K562 (cell line): ENCODE data around the gene SFMBT2.

ENCODE experiments used
- CEBPB ChIP-seq: fragments of 450-650 bp; IDR thresholded peaks from 2 replicates; pipeline ENCODE4 v1.6.1; 2016; ENCODE audit warnings: missing genetic modification characterization, missing compliant biosample characterization
- ETV6 ChIP-seq, 3 experiments: fragments of 150-350 bp in 1 of 3; sonication (generic) in 1 of 3; formaldehyde crosslinking in 1 of 3; IDR thresholded peaks; 2 replicates each; pipeline versions ENCODE4 v1.6.1 to v1.8.0; 2014 to 2022; ENCODE audit warnings: borderline replicate concordance in 2 of 3, low read depth in 2 of 3, antibody characterized with exemption in 1 of 3, low read length in 1 of 3, mild to moderate bottlenecking in 1 of 3, missing genetic modification reagents in 1 of 3
- EZH2 ChIP-seq: IDR thresholded peaks from 2 replicates; pipeline ENCODE4 v1.6.1; 2012; ENCODE audit warnings: low read depth, mild to moderate bottlenecking, inconsistent platforms, low read length, borderline replicate concordance
- FOXP1 ChIP-seq: sonication (generic); formaldehyde crosslinking; IDR thresholded peaks from 2 replicates; pipeline ENCODE4 v1.8.0; 2022; ENCODE audit warnings: mild to moderate bottlenecking, missing genetic modification reagents
- HOMEZ ChIP-seq: fragments of 250-450 bp; sonication (Bioruptor Pico); IDR thresholded peaks from 2 replicates; pipeline ENCODE4 v1.4.0; 2020; ENCODE audit warnings: mild to moderate bottlenecking, moderate library complexity
- IRF2 ChIP-seq: sonication (generic); formaldehyde crosslinking; IDR thresholded peaks from 2 replicates; pipeline ENCODE4 v1.8.1; 2022; ENCODE audit warnings: mild to moderate bottlenecking, missing genetic modification reagents
- MAZ ChIP-seq, 2 experiments: fragments of 450-650 bp in 1 of 2; sonication (generic) in 1 of 2; formaldehyde crosslinking; IDR thresholded peaks in 1 of 2; conservative IDR thresholded peaks in 1 of 2; 2 replicates each; pipeline versions ENCODE4 v1.4.0 to v1.5.0; 2020; ENCODE audit warnings: mild to moderate bottlenecking in 1 of 2, missing genetic modification reagents in 1 of 2
- NFXL1 ChIP-seq: fragments of 450-650 bp; formaldehyde crosslinking; IDR thresholded peaks from 2 replicates; pipeline ENCODE4 v1.4.0; 2021; ENCODE audit warnings: mild to moderate bottlenecking
- POLR2AphosphoS5 ChIP-seq: IDR thresholded peaks from 2 replicates; pipeline ENCODE4 v1.6.1; 2011; ENCODE audit warnings: mild to moderate bottlenecking, low read depth, low read length, moderate library complexity; ENCODE audit not compliant: control insufficient read depth, insufficient read depth
- RAD21 ChIP-seq, 2 experiments: fragments of 250-450 bp in 1 of 2; fragments of 450-650 bp in 1 of 2; sonication (Bioruptor Pico) in 1 of 2; formaldehyde crosslinking in 1 of 2; IDR thresholded peaks in 1 of 2; conservative IDR thresholded peaks in 1 of 2; 2 replicates each; pipeline versions ENCODE4 v1.4.0 to v1.8.0; 2020 to 2022; ENCODE audit warnings: mild to moderate bottlenecking in 2 of 2, moderate library complexity in 1 of 2
- REST ChIP-seq, 2 experiments: fragments of 450-650 bp; formaldehyde crosslinking in 1 of 2; IDR thresholded peaks; 2 replicates each; pipeline versions ENCODE4 v1.4.0 to v1.6.1; 2014 to 2020; ENCODE audit warnings: mild to moderate bottlenecking in 2 of 2, borderline replicate concordance in 1 of 2, low read depth in 1 of 2
- SREBF2 ChIP-seq: sonication (generic); formaldehyde crosslinking; IDR thresholded peaks from 2 replicates; pipeline ENCODE4 v1.4.0; 2020; ENCODE audit warnings: mild to moderate bottlenecking, missing genetic modification reagents
- THRAP3 ChIP-seq: fragments of 450-650 bp; IDR thresholded peaks from 2 replicates; pipeline ENCODE4 v1.6.1; 2016; ENCODE audit warnings: mild to moderate bottlenecking, inconsistent platforms, borderline replicate concordance

GRCh38 chr10:7423521-7423920 is 12.7 kb upstream of the SFMBT2 start:
- TF ChIP-seq RAD21 (CRISPR knock-in tag; conservative IDR thresholded peaks at IDR 0.05 in 1 of 2, IDR thresholded peaks at IDR 0.05 in 1 of 2) (no peak), HOMEZ (CRISPR knock-in tag) (no peak), IRF2 (CRISPR knock-in tag) (no peak), ETV6 (IDR thresholded peaks at IDR 0.05; ENCODE audit: borderline replicate concordance in 1 of 2, low read depth in 2 of 2, low read length in 1 of 2) (no peak), ETV6 (CRISPR knock-in tag; IDR thresholded peaks at IDR 0.05; ENCODE audit: borderline replicate concordance) (no peak), FOXP1 (no peak), NFXL1 (CRISPR knock-in tag) (no peak), SREBF2 (CRISPR knock-in tag) (no peak), REST (IDR thresholded peaks at IDR 0.05; ENCODE audit: borderline replicate concordance) (no peak), REST (CRISPR knock-in tag; IDR thresholded peaks at IDR 0.05; ENCODE audit: low read depth) (no peak), THRAP3 (no peak), CEBPB (no peak), POLR2AphosphoS5 (no peak), MAZ (CRISPR knock-in tag; conservative IDR thresholded peaks at IDR 0.05 in 1 of 2, IDR thresholded peaks at IDR 0.05 in 1 of 2) (no peak), EZH2 (no peak)
